Astrocyte (in vitro differentiated cells and primary cell): Measurements from ENCODE around the gene MUC21. TPM values are rescaled to one million over a fixed set of nuclear protein-coding genes. Genes with fewer than 3 reads are reported as not detected.
A peak's percentile ranks its signal among the peaks of the same experiment; 100 is the strongest.

ENCODE experiments used
- DNase-seq: peaks from one replicate; pipeline ENCODE4 v3.0.0-alpha.2; 2010; ENCODE audit warnings: low read depth
- FAIRE-seq: peaks from 2 replicates; lab custom pipeline; 2011; peaks lifted over from hg19 to GRCh38; lab: Jason Lieb, UNC
- H2AFZ ChIP-seq: 2 replicates; pipeline ENCODE4 v1.6.0; 2012; ENCODE audit warnings: low read depth, low read length, inconsistent platforms
- H3K27ac ChIP-seq: 2 replicates; pipeline ENCODE4 v1.5.1; 2011; ENCODE audit warnings: low read depth, low read length, inconsistent platforms
- H3K27me3 ChIP-seq: 2 replicates; pipeline ENCODE4 v1.6.0; 2011; ENCODE audit warnings: low read length, inconsistent platforms; ENCODE audit not compliant: insufficient read depth
- H3K36me3 ChIP-seq: 2 replicates; pipeline ENCODE4 v1.5.1; 2011; ENCODE audit warnings: low read length, inconsistent platforms; ENCODE audit not compliant: insufficient read depth
- H3K4me1 ChIP-seq: 2 replicates; pipeline ENCODE4 v1.5.1; 2011; ENCODE audit warnings: low read length, inconsistent platforms; ENCODE audit not compliant: insufficient read depth
- H3K4me2 ChIP-seq: 2 replicates; pipeline ENCODE4 v1.6.0; 2012; ENCODE audit warnings: low read length, inconsistent platforms
- H3K4me3 ChIP-seq: 2 replicates; pipeline ENCODE4 v1.5.1; 2011; ENCODE audit warnings: low read depth, mild to moderate bottlenecking, low read length, inconsistent platforms; ENCODE audit not compliant: insufficient read depth
- H3K79me2 ChIP-seq: 2 replicates; pipeline ENCODE4 v1.6.0; 2012; ENCODE audit warnings: mild to moderate bottlenecking, low read length, inconsistent platforms; ENCODE audit not compliant: insufficient read depth
- H3K9ac ChIP-seq: 2 replicates; pipeline ENCODE4 v1.6.0; 2012; ENCODE audit warnings: mild to moderate bottlenecking, low read length, inconsistent platforms
- H3K9me3 ChIP-seq: 2 replicates; pipeline ENCODE4 v1.5.1; 2012; ENCODE audit warnings: low read depth, mild to moderate bottlenecking, low read length, inconsistent platforms; ENCODE audit not compliant: insufficient read depth
- H4K20me1 ChIP-seq: 2 replicates; pipeline ENCODE4 v1.6.0; 2012; ENCODE audit warnings: low read length, inconsistent platforms; ENCODE audit not compliant: insufficient read depth
- H3K27ac Mint-ChIP-seq: one replicate; pipeline ENCODE4 v1.8.0; 2021; ENCODE audit warnings: mild to moderate bottlenecking, mixed read lengths; ENCODE audit not compliant: unreplicated experiment
- H3K27me3 Mint-ChIP-seq: one replicate; pipeline ENCODE4 v1.8.0; 2021; ENCODE audit warnings: low read depth, mixed read lengths; ENCODE audit not compliant: unreplicated experiment
- H3K36me3 Mint-ChIP-seq: one replicate; pipeline ENCODE4 v1.8.0; 2021; ENCODE audit warnings: low read depth, mixed read lengths; ENCODE audit not compliant: unreplicated experiment
- H3K4me1 Mint-ChIP-seq: one replicate; pipeline ENCODE4 v1.8.0; 2021; ENCODE audit warnings: low read depth, mixed read lengths; ENCODE audit not compliant: unreplicated experiment
- H3K4me3 Mint-ChIP-seq: one replicate; pipeline ENCODE4 v1.8.0; 2021; ENCODE audit warnings: mild to moderate bottlenecking, moderate library complexity, mixed read lengths; ENCODE audit not compliant: unreplicated experiment
- H3K9me3 Mint-ChIP-seq: one replicate; pipeline ENCODE4 v1.8.0; 2021; ENCODE audit warnings: mild to moderate bottlenecking, mixed read lengths; ENCODE audit not compliant: unreplicated experiment
- CTCF ChIP-seq: IDR thresholded peaks from 2 replicates; pipeline ENCODE4 v1.5.1; 2011; ENCODE audit warnings: low read depth, mild to moderate bottlenecking, inconsistent platforms, low read length, moderate library complexity; ENCODE audit not compliant: insufficient read depth
- EZH2 ChIP-seq: IDR thresholded peaks from 2 replicates; pipeline ENCODE4 v1.6.1; 2012; ENCODE audit warnings: mild to moderate bottlenecking, low read length, inconsistent platforms; ENCODE audit not compliant: insufficient read depth
- total RNA-seq: library from RNA; stranded (reverse); gene quantifications from 2 replicates; pipeline ENCODE4 v1.2.1, GENCODE V29; 2021

Gene MUC21
- total RNA-seq, 1 donor from 2014 or later = not detected

GRCh38 chr6:30957716-30958115 is 25.8 kb upstream of the MUC21 start:
- TF ChIP-seq CTCF = no peak
- TF ChIP-seq EZH2 = no peak
- H3K36me3 Mint-ChIP-seq = no peaks in the 10 kb centered on the region
- H3K9me3 ChIP-seq = no peaks in the 10 kb centered on the region

GRCh38 chr6:30960907-30961673 is 22.4 kb upstream of the MUC21 start:
- DNase-seq = peak; percentile 8
- H3K4me3 Mint-ChIP-seq = no peak overlapping the region
- H3K4me1 ChIP-seq = peaks cover 4% of the 10 kb centered on the region
- H3K4me1 Mint-ChIP-seq = peaks cover 7% of the 10 kb centered on the region
- H3K27ac Mint-ChIP-seq = no peak overlapping the region
- no peaks in the 10 kb centered on the region for H3K9me3 ChIP-seq
- peaks cover 5% of the 10 kb centered on the region for H3K27me3 ChIP-seq
- H3K79me2 ChIP-seq = no peaks in the 10 kb centered on the region
- no peak overlapping the region for H3K4me3 ChIP-seq
- no peak overlapping the region for H3K27ac ChIP-seq
- no peak overlapping the region for H3K9ac ChIP-seq
- H3K36me3 Mint-ChIP-seq = peaks cover under 1% of the 10 kb centered on the region
- peaks cover 37% of the 10 kb centered on the region for H3K27me3 Mint-ChIP-seq
- TF ChIP-seq EZH2 = no peak
- no peak for TF ChIP-seq CTCF
- H2AFZ ChIP-seq = no peak overlapping the region
- no peak overlapping the region for H3K4me2 ChIP-seq
- H3K9me3 Mint-ChIP-seq = peaks cover 9% of the 10 kb centered on the region
- H3K36me3 ChIP-seq = no peaks in the 10 kb centered on the region
- FAIRE-seq = no peak
- no peaks in the 10 kb centered on the region for H4K20me1 ChIP-seq

More at GRCh38 chr6:30957716-30958115, 25.8 kb upstream of the MUC21 start:
- H3K4me3 ChIP-seq = no peak overlapping the region
- H3K9ac ChIP-seq = no peak overlapping the region
- H3K27ac ChIP-seq = no peak overlapping the region
- no peak overlapping the region for H3K27ac Mint-ChIP-seq
- no peak overlapping the region for H3K4me2 ChIP-seq
- H2AFZ ChIP-seq = no peak overlapping the region
- H3K79me2 ChIP-seq = no peaks in the 10 kb centered on the region
- no peak overlapping the region for H3K4me3 Mint-ChIP-seq
- FAIRE-seq (no peak), DNase-seq (no peak)
- no peaks in the 10 kb centered on the region for H4K20me1 ChIP-seq
- peaks cover 6% of the 10 kb centered on the region for H3K4me1 ChIP-seq
- H3K9me3 Mint-ChIP-seq = peaks cover 2% of the 10 kb centered on the region
- H3K27me3 ChIP-seq = peaks cover 18% of the 10 kb centered on the region
- H3K4me1 Mint-ChIP-seq = peaks cover 6% of the 10 kb centered on the region
- H3K36me3 ChIP-seq = no peaks in the 10 kb centered on the region
- H3K27me3 Mint-ChIP-seq = peaks cover 48% of the 10 kb centered on the region

- DNase-seq = no peak
- H3K4me3 ChIP-seq = no peak overlapping the region
- H3K4me2 ChIP-seq = no peak overlapping the region
- Mint-ChIP-seq H3K4me3 (no peak overlapping the region), H3K36me3 (peaks cover 2% of the 10 kb centered on the region), H3K27me3 (peaks cover 28% of the 10 kb centered on the region), H3K27ac (no peak overlapping the region), H3K9me3 (peaks cover 7% of the 10 kb centered on the region), H3K4me1 (peaks cover 7% of the 10 kb centered on the region)
- no peaks in the 10 kb centered on the region for H3K9me3 ChIP-seq
- no peaks in the 10 kb centered on the region for H3K79me2 ChIP-seq
- H3K27ac ChIP-seq = no peak overlapping the region
- peaks cover 4% of the 10 kb centered on the region for H3K4me1 ChIP-seq
- H4K20me1 ChIP-seq = no peaks in the 10 kb centered on the region
- no peaks in the 10 kb centered on the region for H3K36me3 ChIP-seq
- H2AFZ ChIP-seq = no peak overlapping the region
- no peak overlapping the region for H3K9ac ChIP-seq
- TF ChIP-seq EZH2 (no peak), CTCF (no peak)
- no peak for FAIRE-seq
- peaks cover 2% of the 10 kb centered on the region for H3K27me3 ChIP-seq
Observed at GRCh38 chr6:30962716-30963115, 20.8 kb upstream of the MUC21 start.
